Measurements from ENCODE around the gene SERPINE3.

GRCh38 chr13:51324714-51325420 is 14.6 kb upstream of the SERPINE3 start:
- TF ChIP-seq CTCF (IDR thresholded peaks at IDR 0.05; ENCODE audit: low read length) (no peak), EZH2phosphoT487 (IDR thresholded peaks at IDR 0.05; ENCODE audit: low read length) (no peak), EZH2 (optimal IDR thresholded peaks at IDR 0.05; ENCODE audit: low read depth, low read length) (no peak)

Measured in MM.1S (cell line).